Superior temporal gyrus (tissue), 1 donor: ENCODE results near the gene DBF4.
"Not testable (repeated sequence)": the region's sequence is repeated elsewhere in the genome, so short reads cannot be mapped to it uniquely, and the experiment has no call there.

Experiments
- DNase-seq: peaks from one replicate; pipeline ENCODE4 v3.0.0-alpha.2; 2016; ENCODE audit errors: extremely low spot score

Gene DBF4

DNA sequence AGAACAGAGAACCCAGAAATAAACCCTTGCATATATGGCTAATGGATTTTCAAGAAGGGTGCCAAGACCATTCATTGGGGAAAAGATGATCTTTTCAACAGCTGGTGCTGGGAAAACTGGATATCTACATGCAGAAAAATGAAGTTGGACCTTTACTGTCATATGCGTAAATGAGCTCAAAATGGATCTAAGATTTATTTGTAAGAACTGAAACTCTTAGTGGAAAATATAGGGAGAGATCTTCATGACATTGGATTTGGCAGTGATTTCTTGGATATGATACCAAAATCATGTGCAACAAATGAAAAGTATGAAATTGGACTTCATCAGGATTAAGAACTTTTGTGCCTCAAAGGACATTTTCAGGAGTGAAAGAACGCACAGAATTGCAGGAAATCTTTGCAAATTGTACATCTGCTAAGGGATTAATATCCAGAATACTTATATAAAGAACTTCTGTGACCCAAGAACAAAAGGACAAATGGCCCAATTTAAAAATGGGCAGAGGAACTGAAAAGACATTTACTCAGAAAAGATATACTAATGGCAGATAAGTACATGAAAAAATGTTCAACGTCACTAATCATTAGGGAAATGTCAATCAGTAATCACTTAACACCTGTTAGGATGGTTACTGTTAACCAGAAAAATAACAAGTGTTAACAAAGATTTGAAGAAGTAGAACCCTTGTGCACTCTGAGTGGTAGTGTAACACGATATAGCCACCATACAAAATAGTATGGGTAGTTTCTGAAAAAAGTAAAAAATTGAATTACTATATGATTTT is 6.1 kb downstream of the DBF4 start:
- DNase-seq, result no peak

DNA sequence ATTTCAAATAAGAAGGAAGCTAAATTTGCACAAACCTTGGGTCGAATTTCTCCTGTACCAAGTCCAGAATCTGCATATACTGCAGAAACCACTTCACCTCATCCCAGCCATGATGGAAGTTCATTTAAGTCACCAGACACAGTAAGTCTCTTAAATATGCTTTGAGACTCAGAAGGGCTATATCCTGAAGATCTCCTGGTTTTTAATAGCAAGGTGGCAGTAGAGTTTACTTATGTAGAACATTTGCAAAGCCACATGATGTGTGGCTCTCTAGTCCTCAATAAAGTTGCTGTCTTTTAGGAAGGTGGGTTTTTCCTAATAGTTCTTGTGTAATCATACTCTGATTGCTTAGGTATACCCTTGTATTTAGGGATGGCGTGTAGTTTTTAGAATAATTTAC is 8.7 kb downstream of the DBF4 start:
- DNase-seq, result no peak

DNA sequence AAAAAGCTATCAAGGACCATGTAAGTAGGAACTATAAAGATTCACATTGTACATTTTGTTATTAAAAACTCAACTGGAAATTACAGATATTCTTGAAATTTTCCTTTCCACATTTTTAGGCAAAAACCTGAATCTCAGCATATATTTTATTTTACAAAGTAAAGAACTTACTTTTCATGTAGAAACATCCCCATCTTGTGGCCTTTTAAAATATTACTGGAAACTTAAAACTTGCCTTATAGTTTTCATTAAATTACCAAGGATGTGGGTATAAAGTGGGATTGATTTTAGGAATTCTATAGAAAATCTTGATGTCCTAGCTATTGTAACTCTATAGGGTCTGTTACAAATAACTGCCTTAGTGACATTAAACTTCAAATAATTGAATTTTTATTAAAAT is 10.6 kb downstream of the DBF4 start:
- peak; percentile 84 for DNase-seq

DNA sequence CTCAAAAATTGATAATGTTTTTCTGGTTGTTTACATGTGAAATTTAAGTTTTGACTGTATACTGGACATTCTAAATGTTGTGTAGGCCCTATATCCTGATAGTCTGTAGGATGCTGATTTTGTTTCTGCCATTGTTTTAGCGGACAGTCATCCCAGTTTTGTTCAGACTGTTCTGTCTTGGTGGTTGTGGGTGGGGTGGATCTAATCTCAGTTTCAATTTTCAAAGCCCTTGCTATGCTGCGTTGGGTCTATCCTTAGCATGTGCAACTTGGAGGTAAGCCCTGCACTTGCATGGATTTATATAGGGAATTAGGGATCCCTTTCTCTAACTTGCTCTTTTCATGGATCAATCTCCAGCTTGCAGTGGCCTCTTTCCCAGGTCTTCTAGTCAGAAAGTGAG is 19.1 kb downstream of the DBF4 start:
- DNase-seq, result no peak

DNA sequence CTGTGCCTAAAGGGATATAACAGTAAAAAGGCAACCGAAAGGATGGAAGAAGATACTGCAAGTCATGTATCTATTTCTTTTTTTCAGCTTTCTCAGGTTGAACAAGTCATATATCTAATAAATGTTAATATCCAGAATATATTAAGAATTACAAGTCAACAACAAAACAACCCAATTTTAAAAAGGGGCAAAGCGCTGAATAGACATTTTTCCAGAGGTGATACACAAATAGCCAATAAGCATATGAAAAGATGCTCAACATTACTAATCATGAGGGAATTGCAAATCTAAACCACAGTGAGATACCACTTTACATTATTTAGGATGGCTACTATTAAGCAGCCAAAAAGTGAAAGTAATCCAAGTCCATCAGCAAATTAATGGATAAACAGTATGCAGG is 23.0 kb downstream of the DBF4 start:
- DNase-seq, result no peak

DNA sequence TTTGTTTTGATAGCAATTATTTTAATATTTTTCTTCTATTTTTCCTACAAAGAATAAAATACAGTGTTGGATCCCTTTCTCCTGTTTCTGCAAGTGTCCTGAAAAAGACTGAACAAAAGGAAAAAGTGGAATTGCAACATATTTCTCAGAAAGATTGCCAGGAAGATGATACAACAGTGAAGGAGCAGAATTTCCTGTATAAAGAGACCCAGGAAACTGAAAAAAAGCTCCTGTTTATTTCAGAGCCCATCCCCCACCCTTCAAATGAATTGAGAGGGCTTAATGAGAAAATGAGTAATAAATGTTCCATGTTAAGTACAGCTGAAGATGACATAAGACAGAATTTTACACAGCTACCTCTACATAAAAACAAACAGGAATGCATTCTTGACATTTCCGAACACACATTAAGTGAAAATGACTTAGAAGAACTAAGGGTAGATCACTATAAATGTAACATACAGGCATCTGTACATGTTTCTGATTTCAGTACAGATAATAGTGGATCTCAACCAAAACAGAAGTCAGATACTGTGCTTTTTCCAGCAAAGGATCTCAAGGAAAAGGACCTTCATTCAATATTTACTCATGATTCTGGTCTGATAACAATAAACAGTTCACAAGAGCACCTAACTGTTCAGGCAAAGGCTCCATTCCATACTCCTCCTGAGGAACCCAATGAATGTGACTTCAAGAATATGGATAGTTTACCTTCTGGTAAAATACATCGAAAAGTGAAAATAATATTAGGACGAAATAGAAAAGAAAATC is 31.0 kb downstream of the DBF4 start:
- DNase-seq, result not testable (repeated sequence)

DNA sequence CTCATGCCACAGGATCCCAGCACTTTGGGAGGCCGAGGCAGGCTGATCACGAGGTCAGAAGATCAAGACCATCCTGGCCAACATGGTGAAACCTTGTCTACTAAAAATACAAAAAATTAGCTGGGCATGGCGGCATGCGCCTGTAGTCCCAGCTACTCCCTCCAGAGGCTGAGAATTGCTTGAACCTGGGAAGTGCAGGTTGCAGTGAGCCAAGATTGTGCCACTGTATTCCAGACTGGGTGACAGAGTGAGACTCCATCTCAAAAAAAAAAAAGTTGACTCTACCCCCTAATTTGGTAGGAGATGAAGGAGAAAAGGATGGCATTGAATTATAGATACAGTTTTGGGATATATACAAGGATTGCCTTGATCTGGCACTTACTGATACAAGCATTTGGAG is 32.5 kb downstream of the DBF4 start:
- not testable (repeated sequence) for DNase-seq

DNA sequence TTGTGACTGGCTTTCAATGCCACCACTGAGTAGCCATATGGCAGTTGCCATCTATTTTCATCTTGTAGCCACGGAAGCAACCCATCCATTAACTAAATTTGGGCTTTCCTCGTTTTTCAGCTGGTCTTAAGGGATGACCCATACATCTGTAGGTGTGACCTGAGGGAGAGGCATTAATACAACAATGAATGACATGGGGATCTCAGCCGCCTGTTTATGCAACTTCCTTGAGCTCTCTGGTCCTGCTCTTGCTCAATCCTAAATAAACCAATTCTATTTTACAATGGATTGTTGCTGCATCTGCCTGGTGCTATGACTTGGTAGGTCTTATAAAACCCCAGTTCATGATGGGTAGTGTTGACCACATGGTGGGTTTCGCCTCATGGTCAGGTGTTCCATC is 35.8 kb downstream of the DBF4 start:
- DNase-seq, result no peak

DNA sequence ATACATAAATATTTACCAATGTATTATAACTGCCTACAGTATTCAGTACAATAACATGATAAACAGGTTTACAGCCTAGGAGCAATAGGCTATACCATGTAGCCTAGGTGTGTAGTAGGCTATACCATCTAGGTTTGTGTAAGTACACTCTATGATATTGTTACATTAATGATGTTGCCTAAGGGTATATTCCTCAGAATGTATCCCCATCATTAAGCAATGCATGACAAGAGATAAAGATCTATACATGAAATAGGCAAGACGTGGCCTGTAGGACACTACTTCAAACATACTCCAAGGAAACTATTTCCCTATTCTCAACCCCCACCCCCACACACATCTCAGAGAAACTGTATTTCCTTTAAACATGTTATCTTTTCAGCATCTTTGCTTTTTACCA is 42.4 kb downstream of the DBF4 start:
- no peak for DNase-seq

DNA sequence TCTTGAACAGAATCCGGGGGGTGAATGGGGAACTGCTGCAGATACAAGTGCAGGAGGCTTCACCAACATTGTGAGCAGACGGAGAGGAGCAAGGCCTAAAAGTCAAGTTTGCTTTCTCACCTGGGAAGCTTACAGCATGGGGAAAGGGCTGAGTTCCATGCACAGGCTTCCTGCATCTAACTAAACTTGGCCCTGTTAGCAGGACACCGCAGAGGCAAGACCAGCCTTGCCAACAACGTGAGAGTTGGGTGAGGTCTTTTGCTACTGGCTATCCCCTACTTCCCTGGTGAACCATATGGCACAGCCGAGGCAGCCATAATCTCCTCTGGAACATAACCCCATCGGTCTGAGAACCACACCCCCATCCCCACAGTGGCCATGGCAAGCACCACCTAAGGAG is 43.6 kb downstream of the DBF4 start:
- DNase-seq, result no peak

DNA sequence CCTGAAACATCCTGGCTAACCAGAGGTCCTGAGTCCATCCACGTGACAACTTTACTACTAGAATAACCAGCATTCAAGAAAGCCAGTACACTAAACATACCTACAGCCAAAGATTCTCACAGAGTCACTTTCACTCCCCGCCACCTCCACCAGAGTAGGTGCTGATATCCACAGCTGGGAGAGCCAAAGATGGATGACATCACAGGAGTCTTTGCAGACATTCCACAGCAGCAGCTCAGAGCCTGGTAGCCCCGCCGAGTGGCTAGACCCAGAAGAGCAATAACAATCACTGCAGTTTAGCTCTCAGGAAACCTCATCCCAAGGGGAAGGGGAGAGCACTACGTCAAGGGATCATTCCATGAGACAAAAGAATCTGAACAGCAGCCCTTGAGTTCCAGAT is 44.3 kb downstream of the DBF4 start:
- no peak for DNase-seq

DNA sequence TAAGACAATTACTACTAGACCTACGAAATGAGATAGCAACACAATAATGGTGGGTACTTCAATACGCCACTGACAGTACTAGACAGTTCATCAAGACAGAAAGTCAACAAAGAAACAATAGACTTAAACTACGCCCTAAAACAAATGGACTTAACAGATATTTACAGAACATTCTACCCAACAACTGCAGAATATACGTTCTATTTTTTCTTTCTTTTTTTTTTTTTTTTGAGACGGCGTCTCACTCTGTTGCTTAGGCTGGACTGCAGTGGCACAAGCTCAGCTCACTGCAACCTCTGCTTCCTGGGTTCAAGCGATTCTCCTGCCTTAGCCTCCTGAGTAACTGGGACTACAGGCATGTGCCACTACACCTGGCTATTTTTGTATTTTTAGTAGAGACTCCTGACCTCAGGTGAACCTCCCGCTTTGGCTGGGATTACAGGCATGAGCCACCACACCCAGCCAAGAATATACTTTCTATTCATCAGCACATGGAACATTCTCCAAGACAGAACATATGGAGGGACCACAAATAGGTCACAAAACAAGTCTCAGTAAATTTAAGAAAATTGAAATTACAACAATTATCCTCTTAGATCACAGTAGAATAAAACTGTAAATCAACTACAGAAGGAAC is 46.6 kb downstream of the DBF4 start:
- not testable (repeated sequence) for DNase-seq

DNA sequence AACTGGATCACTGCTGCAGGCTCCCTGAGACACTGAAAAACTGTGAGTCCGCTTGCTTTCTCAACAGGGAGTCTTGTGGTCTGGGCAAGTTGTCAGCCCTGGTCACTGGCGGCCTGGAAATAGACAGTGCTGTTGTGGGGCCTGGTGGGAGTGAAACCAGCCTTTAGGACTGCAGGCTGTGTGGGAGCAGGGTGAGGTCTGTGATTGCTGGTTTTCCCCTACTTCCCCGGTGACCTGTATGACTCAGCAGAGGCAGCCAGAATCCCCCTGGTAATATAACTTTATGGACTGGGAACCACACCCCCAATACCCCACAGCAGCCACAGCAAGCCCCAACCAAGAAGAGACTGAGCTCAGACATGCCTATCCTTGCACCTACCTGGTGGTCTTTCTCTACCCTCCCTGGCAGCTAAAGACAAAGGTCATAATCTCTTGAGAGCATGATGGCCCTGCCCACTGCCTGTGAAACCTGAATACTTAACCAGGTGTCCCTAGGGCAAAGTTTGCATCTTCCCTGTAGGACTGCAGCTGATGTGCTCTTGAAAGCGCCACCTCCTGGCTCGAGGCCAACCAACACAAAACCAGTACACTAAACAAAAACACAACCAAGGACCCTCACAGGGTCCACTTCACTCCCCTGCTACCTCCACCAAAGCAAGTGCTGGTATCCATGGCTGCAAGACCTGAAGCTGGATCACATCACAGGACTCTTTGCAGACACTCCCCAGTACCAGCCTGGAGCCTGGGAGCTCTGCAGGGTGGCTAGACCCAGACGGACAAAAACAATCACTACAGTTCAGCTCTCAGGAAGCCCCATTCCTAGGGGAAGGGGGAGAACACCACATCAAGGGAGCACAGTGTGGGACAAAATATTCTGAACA is 50.5 kb downstream of the DBF4 start:
- DNase-seq, result no peak

DNA sequence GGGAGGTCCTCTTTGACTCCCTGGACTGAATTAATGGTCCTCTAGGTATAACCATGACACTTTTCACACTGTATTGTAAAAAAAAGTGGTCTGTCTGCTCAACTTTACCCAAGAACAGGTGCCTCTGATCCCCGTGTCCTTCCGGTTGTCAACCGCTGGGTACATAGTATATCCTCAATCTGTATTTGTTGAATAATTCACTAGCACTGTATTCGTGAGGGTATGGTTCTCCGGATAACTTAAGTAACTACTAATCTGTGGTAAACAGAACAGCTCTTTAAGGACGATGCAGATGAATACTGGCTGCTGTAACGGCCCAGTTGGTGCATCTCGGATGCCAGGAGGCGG is 57.3 kb downstream of the DBF4 start:
- DNase-seq, result no peak

DNA sequence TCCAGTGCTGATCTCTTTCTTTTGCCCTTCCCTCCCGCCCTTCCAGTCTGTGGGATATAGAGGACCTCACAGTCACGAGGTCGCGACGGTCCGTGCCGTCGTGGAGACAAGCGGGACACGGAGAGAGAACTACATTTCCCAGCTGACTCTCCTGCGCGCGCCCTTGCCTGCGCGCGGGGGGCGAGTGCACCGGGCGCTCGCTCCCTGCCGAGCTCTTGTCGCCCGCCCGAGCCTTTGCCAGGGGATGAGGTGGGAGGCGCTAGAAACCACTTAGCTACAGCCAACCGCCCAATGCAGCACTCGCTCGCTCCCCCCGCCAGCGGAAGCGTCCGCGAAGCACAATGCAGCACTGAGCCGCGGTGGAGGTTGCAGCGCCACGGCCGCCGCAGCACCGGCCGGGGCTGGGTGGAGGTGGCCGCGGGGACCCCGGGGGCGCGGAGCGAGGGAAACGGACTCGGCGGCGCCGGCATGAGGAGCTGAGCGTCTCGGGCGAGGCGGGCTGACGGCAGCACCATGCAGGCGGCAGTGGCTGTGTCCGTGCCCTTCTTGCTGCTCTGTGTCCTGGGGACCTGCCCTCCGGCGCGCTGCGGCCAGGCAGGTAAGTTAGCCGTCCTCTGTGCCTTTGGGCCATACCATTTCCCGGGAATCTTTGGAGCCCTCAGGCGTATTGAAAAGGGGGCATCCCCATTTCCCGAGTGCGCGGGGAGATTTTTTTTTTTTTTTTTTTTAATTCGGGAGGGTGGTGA is 57.8 kb downstream of the DBF4 start, which contains the start of gene ADAM22:
TSS of gene ADAM22 (plus strand) at position 299 of the 746 bp plus-strand sequence. CDS start at position 514, 215 bp downstream.
- DNase-seq, result peak; percentile 96

DNA sequence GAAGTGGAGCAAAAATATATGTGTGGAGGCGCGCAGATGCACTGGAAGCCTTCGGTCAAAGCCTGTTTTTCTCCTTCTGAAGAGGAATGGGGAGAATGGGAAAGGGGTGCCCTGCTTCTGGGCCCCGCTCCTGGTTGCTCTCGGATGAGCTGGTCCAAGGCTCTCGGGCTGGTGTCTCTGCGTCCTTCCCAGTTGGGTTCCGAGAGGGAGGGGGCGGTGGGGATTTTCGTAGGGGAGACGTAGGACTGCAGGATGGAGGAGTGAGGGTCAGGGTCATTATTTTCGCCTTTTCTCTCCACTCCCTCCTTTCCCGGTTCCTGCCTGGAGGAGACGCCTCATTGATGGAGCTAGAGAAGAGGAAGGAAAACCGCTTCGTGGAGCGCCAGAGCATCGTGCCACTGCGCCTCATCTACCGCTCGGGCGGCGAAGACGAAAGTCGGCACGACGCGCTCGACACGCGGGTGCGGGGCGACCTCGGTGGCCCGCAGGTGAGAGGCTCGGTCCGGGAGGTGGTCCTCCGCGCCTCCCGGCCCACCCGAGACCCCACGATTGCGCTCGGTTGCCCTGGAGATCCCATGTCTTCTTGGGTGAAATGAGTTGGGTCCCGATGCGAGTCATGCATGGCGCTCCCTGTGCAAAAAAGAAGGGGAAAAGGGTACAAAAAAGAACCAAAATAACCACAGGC is 58.5 kb downstream of the DBF4 start:
- no peak for DNase-seq

DNA sequence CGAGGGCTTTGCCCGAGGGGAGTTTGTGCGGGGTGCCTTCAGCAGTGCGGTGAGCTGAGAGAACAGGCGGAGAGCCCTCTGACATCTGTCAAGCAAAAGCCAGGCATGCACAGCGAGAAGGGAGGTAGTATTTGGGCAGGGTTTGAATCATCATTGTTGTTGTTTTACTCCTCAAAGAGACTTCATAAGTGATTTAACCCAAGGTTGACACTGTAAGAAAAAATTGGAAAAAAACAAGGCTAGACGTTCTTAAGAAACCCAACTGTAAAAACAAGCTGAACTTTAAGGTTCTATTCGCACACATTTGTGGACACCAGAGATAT is 59.1 kb downstream of the DBF4 start:
- DNase-seq, result peak; percentile 40

DNA sequence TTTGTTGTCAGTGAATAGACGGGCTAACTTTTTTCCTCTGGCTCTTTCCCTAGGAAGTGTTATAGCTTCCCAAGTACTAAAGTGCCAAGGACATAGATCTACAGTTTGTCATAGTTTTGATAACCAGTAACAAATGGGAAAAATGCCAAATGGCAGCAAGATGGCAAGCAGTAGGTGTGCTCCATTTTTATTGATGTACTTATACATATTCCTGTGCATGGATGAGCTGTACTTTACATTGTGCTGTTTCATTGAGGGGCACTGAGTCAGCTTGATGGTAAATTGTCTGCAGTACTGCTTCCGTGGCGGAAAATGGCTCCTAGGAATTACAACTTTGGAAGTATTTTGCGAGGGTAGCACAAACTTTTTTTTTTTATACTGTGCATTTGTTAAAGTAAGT is 64.8 kb downstream of the DBF4 start:
- no peak for DNase-seq

DNA sequence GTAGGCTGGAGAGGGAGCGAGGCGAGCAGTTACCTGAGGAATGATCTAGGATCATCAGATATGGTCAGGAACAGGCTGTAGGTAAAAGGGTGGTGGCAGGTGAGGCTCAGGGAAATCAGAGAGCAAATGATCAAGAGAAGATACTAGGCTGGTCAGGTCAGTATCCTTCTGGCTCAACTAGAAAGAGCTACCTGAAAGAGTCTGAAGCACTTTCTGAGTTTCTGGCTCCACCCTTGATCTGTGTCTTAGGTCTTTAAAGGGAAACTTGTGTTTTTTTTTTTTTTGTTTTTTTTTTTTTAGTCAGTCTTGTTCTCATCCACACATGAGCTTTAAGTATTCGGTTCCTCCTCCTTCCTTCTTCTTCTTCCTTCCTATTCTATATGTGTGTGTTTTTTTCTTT is 68.3 kb downstream of the DBF4 start:
- DNase-seq, result no peak

DNA sequence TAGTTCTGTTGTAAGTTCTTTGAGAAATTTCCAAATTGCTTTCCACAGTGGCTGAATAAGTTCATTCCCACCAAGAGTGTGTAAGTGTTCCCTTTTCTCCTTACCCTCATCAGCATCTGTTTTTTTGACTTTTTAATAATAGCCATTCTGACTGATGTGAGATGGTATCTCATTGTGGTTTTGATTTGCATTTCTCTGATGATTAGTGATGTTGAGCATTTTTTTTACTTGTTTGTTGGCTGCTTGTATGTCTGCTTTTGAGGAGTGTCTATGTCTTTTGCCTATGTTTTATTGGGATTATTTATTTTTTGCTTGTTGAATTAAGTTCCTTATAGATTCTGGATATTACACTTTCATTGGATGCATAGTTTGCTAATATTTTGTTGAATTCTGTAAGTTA is 69.6 kb downstream of the DBF4 start:
- not testable (repeated sequence) for DNase-seq

DNA sequence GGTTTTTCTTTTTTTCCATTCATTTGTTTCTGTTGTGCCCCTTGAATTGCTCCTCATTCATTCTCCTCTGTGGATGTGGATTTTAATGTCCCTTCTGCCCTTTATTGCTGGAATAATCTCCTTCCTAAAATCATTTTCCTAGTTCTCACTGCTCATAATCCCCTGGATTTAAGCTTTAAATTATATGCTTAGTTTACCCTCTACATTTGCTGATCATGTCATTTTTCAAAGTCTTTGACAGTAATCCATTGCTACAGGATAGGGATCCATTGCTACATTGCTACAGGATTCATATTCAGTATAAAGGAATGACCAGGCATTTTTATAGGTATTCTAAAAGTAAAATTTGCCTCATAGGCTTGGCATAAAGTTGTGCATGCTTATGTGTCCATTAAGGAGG is 72.1 kb downstream of the DBF4 start:
- DNase-seq, result no peak
